Parathyroid adenoma (tissue), 2 donors: ENCODE measurements around the gene ZGRF1.

Experiments
- H2AFZ ChIP-seq: fragments of 300-600 bp; sonication (generic); one replicate; pipeline ENCODE4 v1.7.0; 2017; ENCODE audit warnings: antibody characterized with exemption, mild to moderate bottlenecking
- H3K27ac ChIP-seq: fragments of 300-600 bp; sonication (generic); one replicate; pipeline ENCODE4 v1.7.0; 2017
- H3K27me3 ChIP-seq: fragments of 300-600 bp; sonication (generic); one replicate; pipeline ENCODE4 v1.7.0; 2017; ENCODE audit warnings: low read length; ENCODE audit not compliant: control insufficient read depth, insufficient read depth
- H3K36me3 ChIP-seq: fragments of 300-600 bp; sonication (generic); one replicate; pipeline ENCODE4 v1.7.0; 2017; ENCODE audit warnings: low read length; ENCODE audit not compliant: control insufficient read depth, insufficient read depth
- H3K4me1 ChIP-seq: fragments of 300-600 bp; sonication (generic); one replicate; pipeline ENCODE4 v1.7.0; 2017; ENCODE audit warnings: control low read depth
- H3K4me2 ChIP-seq: fragments of 300-600 bp; sonication (generic); one replicate; pipeline ENCODE4 v1.7.0; 2017; ENCODE audit warnings: low read length
- H3K4me3 ChIP-seq: fragments of 300-600 bp; sonication (generic); one replicate; pipeline ENCODE4 v1.7.0; 2017; ENCODE audit warnings: low read depth, low read length
- H3K79me2 ChIP-seq: fragments of 300-600 bp; sonication (generic); one replicate; pipeline ENCODE4 v1.7.0; 2017; ENCODE audit warnings: control low read depth
- H3K9ac ChIP-seq: fragments of 300-600 bp; sonication (generic); one replicate; pipeline ENCODE4 v1.7.0; 2017; ENCODE audit warnings: mild to moderate bottlenecking
- H3K9me3 ChIP-seq: fragments of 300-600 bp; sonication (generic); one replicate; pipeline ENCODE4 v1.7.0; 2017; ENCODE audit warnings: low read length; ENCODE audit not compliant: control insufficient read depth
- TF ChIP-seq, protein P1 (sequence below): fragments of 300-600 bp; sonication (generic); IDR thresholded peaks from one replicate; pipeline ENCODE4 v1.7.0; 2017; ENCODE audit warnings: antibody characterized with exemption, mild to moderate bottlenecking
- donor health status: primary hyperparathyroidism.

Gene ZGRF1, protein sequence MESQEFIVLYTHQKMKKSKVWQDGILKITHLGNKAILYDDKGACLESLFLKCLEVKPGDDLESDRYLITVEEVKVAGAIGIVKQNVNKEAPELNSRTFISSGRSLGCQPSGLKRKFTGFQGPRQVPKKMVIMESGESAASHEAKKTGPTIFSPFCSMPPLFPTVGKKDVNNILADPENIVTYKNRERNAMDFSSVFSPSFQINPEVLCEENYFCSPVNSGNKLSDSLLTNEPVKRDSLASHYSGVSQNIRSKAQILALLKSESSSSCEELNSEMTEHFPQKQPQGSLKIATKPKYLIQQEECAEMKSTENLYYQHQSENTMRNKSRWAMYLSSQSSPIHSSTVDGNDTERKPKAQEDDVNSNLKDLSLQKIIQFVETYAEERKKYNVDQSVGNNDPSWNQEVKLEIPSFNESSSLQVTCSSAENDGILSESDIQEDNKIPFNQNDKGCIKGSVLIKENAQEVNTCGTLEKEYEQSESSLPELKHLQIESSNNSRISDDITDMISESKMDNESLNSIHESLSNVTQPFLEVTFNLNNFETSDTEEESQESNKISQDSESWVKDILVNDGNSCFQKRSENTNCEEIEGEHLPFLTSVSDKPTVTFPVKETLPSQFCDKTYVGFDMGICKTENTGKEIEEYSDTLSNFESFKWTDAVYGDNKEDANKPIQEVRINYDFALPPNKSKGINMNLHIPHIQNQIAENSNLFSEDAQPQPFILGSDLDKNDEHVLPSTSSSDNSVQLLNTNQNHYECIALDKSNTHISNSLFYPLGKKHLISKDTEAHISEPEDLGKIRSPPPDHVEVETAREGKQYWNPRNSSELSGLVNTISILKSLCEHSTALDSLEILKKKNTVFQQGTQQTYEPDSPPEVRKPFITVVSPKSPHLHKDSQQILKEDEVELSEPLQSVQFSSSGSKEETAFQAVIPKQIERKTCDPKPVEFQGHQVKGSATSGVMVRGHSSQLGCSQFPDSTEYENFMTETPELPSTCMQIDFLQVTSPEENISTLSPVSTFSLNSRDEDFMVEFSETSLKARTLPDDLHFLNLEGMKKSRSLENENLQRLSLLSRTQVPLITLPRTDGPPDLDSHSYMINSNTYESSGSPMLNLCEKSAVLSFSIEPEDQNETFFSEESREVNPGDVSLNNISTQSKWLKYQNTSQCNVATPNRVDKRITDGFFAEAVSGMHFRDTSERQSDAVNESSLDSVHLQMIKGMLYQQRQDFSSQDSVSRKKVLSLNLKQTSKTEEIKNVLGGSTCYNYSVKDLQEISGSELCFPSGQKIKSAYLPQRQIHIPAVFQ (N-terminal part only)

GRCh38 chr4:112636688-112637551 lies at the start of gene ZGRF1, which contains the start of gene LARP7:
ZGRF1 (minus strand) TSS chr4:112636909; CDS start chr4:112633176, 3,733 bp downstream.
LARP7 (plus strand) TSS chr4:112637143; CDS start chr4:112644670, 7,527 bp downstream.
- H3K4me3 ChIP-seq: peak within 1 kb of the TSS; percentile 70
- H2AFZ ChIP-seq: peak within 1 kb of the TSS; percentile 92
- H3K9me3 ChIP-seq: no peaks in the 10 kb centered on the region
- peaks cover 5% of the 10 kb centered on the region for H3K79me2 ChIP-seq
- TF ChIP-seq, protein P1, sequence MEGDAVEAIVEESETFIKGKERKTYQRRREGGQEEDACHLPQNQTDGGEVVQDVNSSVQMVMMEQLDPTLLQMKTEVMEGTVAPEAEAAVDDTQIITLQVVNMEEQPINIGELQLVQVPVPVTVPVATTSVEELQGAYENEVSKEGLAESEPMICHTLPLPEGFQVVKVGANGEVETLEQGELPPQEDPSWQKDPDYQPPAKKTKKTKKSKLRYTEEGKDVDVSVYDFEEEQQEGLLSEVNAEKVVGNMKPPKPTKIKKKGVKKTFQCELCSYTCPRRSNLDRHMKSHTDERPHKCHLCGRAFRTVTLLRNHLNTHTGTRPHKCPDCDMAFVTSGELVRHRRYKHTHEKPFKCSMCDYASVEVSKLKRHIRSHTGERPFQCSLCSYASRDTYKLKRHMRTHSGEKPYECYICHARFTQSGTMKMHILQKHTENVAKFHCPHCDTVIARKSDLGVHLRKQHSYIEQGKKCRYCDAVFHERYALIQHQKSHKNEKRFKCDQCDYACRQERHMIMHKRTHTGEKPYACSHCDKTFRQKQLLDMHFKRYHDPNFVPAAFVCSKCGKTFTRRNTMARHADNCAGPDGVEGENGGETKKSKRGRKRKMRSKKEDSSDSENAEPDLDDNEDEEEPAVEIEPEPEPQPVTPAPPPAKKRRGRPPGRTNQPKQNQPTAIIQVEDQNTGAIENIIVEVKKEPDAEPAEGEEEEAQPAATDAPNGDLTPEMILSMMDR: peak; percentile 96
- H3K4me1 ChIP-seq: no peaks in the 10 kb centered on the region
- H3K9ac ChIP-seq: no peak within 1 kb of the TSS
- H3K27ac ChIP-seq: peak within 1 kb of the TSS; percentile 97
- no peaks in the 10 kb centered on the region for H3K27me3 ChIP-seq
- no peaks in the 10 kb centered on the region for H3K36me3 ChIP-seq
- peak within 1 kb of the TSS; percentile 59 for H3K4me2 ChIP-seq

DNA sequence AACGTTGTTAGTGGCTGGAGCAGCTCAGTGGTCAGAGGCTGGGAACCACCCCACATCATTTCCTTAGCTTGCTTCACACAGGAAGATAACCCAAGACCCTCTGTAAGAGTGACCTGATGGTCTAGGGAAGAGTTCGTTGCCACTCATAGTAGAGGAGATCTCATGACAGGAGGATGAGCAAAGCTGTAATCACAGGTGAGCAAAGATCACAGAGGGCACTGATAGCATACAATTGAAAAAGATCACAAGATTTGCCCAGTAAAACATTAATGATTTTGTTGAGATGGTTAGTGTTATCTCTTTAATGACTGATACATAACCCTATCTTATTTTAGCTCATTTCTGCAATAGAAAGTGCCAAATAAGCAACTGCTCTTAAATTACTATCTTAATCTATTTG lies 44.3 kb upstream of the ZGRF1 start:
- no peaks in the 10 kb centered on the region for H3K79me2 ChIP-seq
- H2AFZ ChIP-seq: no peak overlapping the region
- no peak overlapping the region for H3K4me2 ChIP-seq
- no peak overlapping the region for H3K27ac ChIP-seq
- no peaks in the 10 kb centered on the region for H3K4me1 ChIP-seq
- H3K27me3 ChIP-seq: no peaks in the 10 kb centered on the region
- TF ChIP-seq, protein P1: no peak
- H3K4me3 ChIP-seq: no peak overlapping the region
- H3K9ac ChIP-seq: no peak overlapping the region
- H3K36me3 ChIP-seq: no peaks in the 10 kb centered on the region
- no peaks in the 10 kb centered on the region for H3K9me3 ChIP-seq

GRCh38 chr4:112677519-112678091 lies 40.9 kb upstream of the ZGRF1 start:
- Histone ChIP-seq H2AFZ (no peak overlapping the region), H3K4me1 (no peaks in the 10 kb centered on the region), H3K79me2 (no peaks in the 10 kb centered on the region), H3K4me2 (no peak overlapping the region), H3K27ac (no peak overlapping the region), H3K36me3 (no peaks in the 10 kb centered on the region), H3K9me3 (no peaks in the 10 kb centered on the region), H3K9ac (no peak overlapping the region), H3K4me3 (no peak overlapping the region), H3K27me3 (no peaks in the 10 kb centered on the region)
- TF ChIP-seq, protein P1: no peak

DNA sequence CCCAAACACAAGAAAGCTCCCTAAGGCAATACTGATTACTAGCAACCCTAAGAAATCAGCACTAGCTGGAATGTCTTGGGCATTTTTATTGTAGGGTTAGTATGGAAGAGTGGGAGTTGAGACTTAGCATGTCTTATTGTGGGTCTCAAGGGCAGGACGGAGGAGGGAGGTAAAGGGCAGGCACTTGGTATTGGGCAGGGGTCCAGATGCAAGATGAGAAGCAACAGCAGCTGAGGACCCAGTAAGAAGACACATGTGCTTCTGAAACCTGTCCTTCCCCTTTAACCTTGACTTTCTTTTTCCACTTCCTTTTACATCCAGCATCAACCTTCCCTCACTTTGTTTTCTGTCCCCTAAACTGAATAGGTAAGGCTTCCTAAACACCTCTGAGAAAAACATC lies 37.7 kb upstream of the ZGRF1 start:
- no peak overlapping the region for H2AFZ ChIP-seq

More for the DNA sequence above, 37.7 kb upstream of the ZGRF1 start:
- Histone ChIP-seq H3K4me2 (no peak overlapping the region), H3K4me1 (no peaks in the 10 kb centered on the region), H3K9me3 (no peaks in the 10 kb centered on the region), H3K79me2 (no peaks in the 10 kb centered on the region), H3K4me3 (no peak overlapping the region), H3K9ac (no peak overlapping the region), H3K27ac (no peak overlapping the region), H3K27me3 (no peaks in the 10 kb centered on the region), H3K36me3 (no peaks in the 10 kb centered on the region)
- TF ChIP-seq, protein P1: no peak
